K562 (cell line): Measurements from ENCODE around the gene SEC63. TPM values are rescaled to one million over a fixed set of nuclear protein-coding genes. Genes with fewer than 3 reads are reported as not detected.

Source experiments
- ATAC-seq: fragments of 200-7000 bp; cut with Tn5 transposase; 3 replicates; pipeline ENCODE4 v1.9.1; 2020; ENCODE audit warnings: moderate library complexity
- BruUV-seq: library from RNA; stranded (reverse); fragments of 400-500 nt; replicated peaks from 2 replicates; lab custom pipeline; 2021; lab: Mats Ljungman, UMichigan
- CTCF ChIA-PET: fragments of 300-600 bp; formaldehyde crosslinking; extraction: SDS; loops from one replicate; lab custom pipeline; 2021; ENCODE audit warnings: low intra/inter-chr PET ratio; lab: Yijun Ruan, JAX
- POLR2A ChIA-PET: fragments of 300-600, 350-650 bp; sonication (Branson Sonifier 250); formaldehyde crosslinking; extraction: SDS; loops from one replicate; lab custom pipeline; 2021; ENCODE audit warnings: antibody characterized with exemption, inconsistent platforms; lab: Yijun Ruan, JAX
- DNase-seq, 4 experiments: peaks; one replicate each; pipeline versions ENCODE4 v3.0.0 to v3.0.0-alpha.2; 2011 to 2018; ENCODE audit warnings: low spot score in 3 of 4, mixed read lengths in 3 of 4; ENCODE audit errors: extremely low read depth in 1 of 4
- FAIRE-seq: peaks from 2 replicates; lab custom pipeline; 2011; peaks lifted over from hg19 to GRCh38; lab: Jason Lieb, UNC
- H2AFZ ChIP-seq: 2 replicates; pipeline ENCODE4 v1.6.0; 2011; ENCODE audit warnings: low read depth, low read length, control low read depth, inconsistent platforms
- H3K27ac ChIP-seq: fragments of 200-600 bp; 3 replicates; pipeline ENCODE4 v1.8.0; 2011; ENCODE audit warnings: low read depth, mild to moderate bottlenecking, control low read depth, inconsistent platforms, low read length, moderate library complexity, mixed read lengths; ENCODE audit errors: extremely low read depth
- H3K27me3 ChIP-seq, 2 experiments: fragments of 300-600 bp in 1 of 2; 2 replicates in 1 of 2; 3 replicates in 1 of 2; pipeline versions ENCODE4 v1.6.0 to v1.8.0; 2011; ENCODE audit warnings: inconsistent platforms in 2 of 2, low read length in 2 of 2, mild to moderate bottlenecking in 1 of 2, mixed read lengths in 1 of 2, moderate library complexity in 1 of 2; ENCODE audit not compliant: control insufficient read depth in 2 of 2, insufficient read depth in 2 of 2
- H3K36me3 ChIP-seq: fragments of 300-600 bp; 3 replicates; pipeline ENCODE4 v1.8.0; 2011; ENCODE audit warnings: mild to moderate bottlenecking, low read length, inconsistent platforms; ENCODE audit not compliant: control insufficient read depth, insufficient read depth
- H3K4me1 ChIP-seq, 2 experiments: fragments of 200-600 bp in 1 of 2; replicated peaks in 1 of 2; 2 replicates in 1 of 2; 3 replicates in 1 of 2; pipeline versions ENCODE4 v1.5.1 to v1.8.0; 2011; ENCODE audit warnings: inconsistent platforms in 2 of 2, low read length in 2 of 2, mild to moderate bottlenecking in 1 of 2, mixed read lengths in 1 of 2, moderate library complexity in 1 of 2; ENCODE audit not compliant: control insufficient read depth in 2 of 2, insufficient read depth in 2 of 2
- H3K4me2 ChIP-seq: 2 replicates; pipeline ENCODE4 v1.6.1; 2011; ENCODE audit warnings: low read length, control low read depth, inconsistent platforms, mixed read lengths; ENCODE audit not compliant: insufficient read depth
- H3K4me3 ChIP-seq: fragments of 200-600 bp; sonication (generic), shearing (Covaris generic); 2 replicates; pipeline ENCODE4 v1.5.1; 2016; ENCODE audit warnings: control low read depth, inconsistent platforms
- H3K79me2 ChIP-seq: fragments of 200-600 bp; 3 replicates; pipeline ENCODE4 v1.8.0; 2011; ENCODE audit warnings: low read length, inconsistent platforms; ENCODE audit not compliant: control insufficient read depth, insufficient read depth
- H3K9ac ChIP-seq, 2 experiments: 2 replicates each; pipeline versions ENCODE4 v1.6.0 to v1.6.1; 2011; ENCODE audit warnings: low read depth in 2 of 2, low read length in 2 of 2, control low read depth in 1 of 2, inconsistent platforms in 1 of 2, mild to moderate bottlenecking in 1 of 2, mixed read lengths in 1 of 2; ENCODE audit not compliant: insufficient read depth in 1 of 2
- H3K9me1 ChIP-seq: one replicate; pipeline ENCODE4 v1.6.0; 2011; ENCODE audit warnings: inconsistent platforms, mild to moderate bottlenecking, low read length, moderate library complexity; ENCODE audit not compliant: control insufficient read depth, insufficient read depth
- H3K9me3 ChIP-seq: replicated peaks from 2 replicates; pipeline ENCODE4 v1.5.1; 2011; ENCODE audit warnings: low read depth, low read length, inconsistent platforms; ENCODE audit not compliant: control insufficient read depth, insufficient read depth
- H4K20me1 ChIP-seq: replicated peaks from 2 replicates; pipeline ENCODE4 v1.6.1; 2011; ENCODE audit warnings: low read length, inconsistent platforms, mixed read lengths; ENCODE audit not compliant: control insufficient read depth, insufficient read depth
- BACH1 ChIP-seq: fragments of 200-800 bp; sonication (Bioruptor generic); IDR thresholded peaks from 2 replicates; pipeline ENCODE4 v1.6.1; 2016; ENCODE audit warnings: missing genetic modification characterization, missing compliant biosample characterization
- MTA3 ChIP-seq: fragments of 450-650 bp; formaldehyde crosslinking; IDR thresholded peaks from 2 replicates; pipeline ENCODE4 v1.6.1; 2017; ENCODE audit warnings: mild to moderate bottlenecking, borderline replicate concordance
- NFE2L1 ChIP-seq: fragments of 450-650 bp; IDR thresholded peaks from 2 replicates; pipeline ENCODE4 v1.6.1; 2016; ENCODE audit warnings: missing genetic modification characterization, low read depth, mild to moderate bottlenecking, missing compliant biosample characterization, moderate library complexity, borderline replicate concordance
- REST ChIP-seq, 2 experiments: fragments of 450-650 bp; formaldehyde crosslinking in 1 of 2; IDR thresholded peaks; 2 replicates each; pipeline versions ENCODE4 v1.4.0 to v1.6.1; 2014 to 2020; ENCODE audit warnings: mild to moderate bottlenecking in 2 of 2, borderline replicate concordance in 1 of 2, low read depth in 1 of 2
- RNF2 ChIP-seq: sonication (generic); IDR thresholded peaks from 2 replicates; pipeline ENCODE4 v1.6.1; 2016
- ZNF431 ChIP-seq: sonication (generic); formaldehyde crosslinking; IDR thresholded peaks from 2 replicates; pipeline ENCODE4 v1.8.0; 2022; ENCODE audit warnings: mild to moderate bottlenecking, missing genetic modification reagents
- WGBS: fragments of 100-300 bp; shearing (Covaris generic); methylation state at CpG from one replicate; pipeline ENCODE4 v1.1.6; 2016; ENCODE audit warnings: low coverage, mixed read lengths; ENCODE audit not compliant: insufficient coverage; ENCODE audit errors: missing lambda C conversion rate; 5-methylcytosine and 5-hydroxymethylcytosine counted together
- in situ Hi-C: fragments of 300-500 bp; cut with MboI; formaldehyde crosslinking; loops from 4 replicates; pipeline ENCODE4 v1.15.0; 2018; ENCODE audit warnings: inconsistent platforms, mixed read lengths
- intact Hi-C: fragments of 100-400 bp; cut with micrococcal nuclease; formaldehyde crosslinking; loops from 2 replicates; pipeline ENCODE4 v1.14.2; 2022
- polyA plus RNA-seq, 8 experiments: library from polyadenylated mRNA; depleted of rRNA in 4 of 8; stranded (reverse) in 5 of 8; unstranded in 3 of 8; fragments of >200 nt; fragmentation: Nextera tagmentation in 2 of 8; fragmentation: Illumina TruSeq in 1 of 8; extraction: Ambion mirVana in 2 of 8; extraction: Trizol in 1 of 8; gene quantifications; 2 replicates each; pipeline versions ENCODE4 v1.2.1 to v1.2.3, GENCODE V29; 2011 to 2014; ENCODE audit warnings: inconsistent platforms in 1 of 8, missing spikeins in 1 of 8
- total RNA-seq, 7 experiments: library from RNA; depleted of rRNA in 6 of 7; stranded (reverse); fragments of >200 nt in 6 of 7; fragmentation: Illumina TruSeq in 2 of 7; extraction: Trizol in 2 of 7; gene quantifications; 2 replicates each; pipeline versions ENCODE4 v1.2.1 to v1.2.3, GENCODE V29; 2011 to 2021; ENCODE audit warnings: low replicate concordance in 1 of 7

Gene SEC63
- total and polyA plus RNA-seq, 9 of the 15 experiments (the other 6 are each of a cell fraction or from before 2014, with no cell fraction given) = 13.8 to 74.6 (median 28.4) TPM

- FAIRE-seq (no peak), ATAC-seq (no peak), DNase-seq (no peak)
- no peak overlapping the region for H3K4me3 ChIP-seq
- H3K4me1 ChIP-seq = no peaks in the 10 kb centered on the region; a peak in 2 of 5 replicates
- H2AFZ ChIP-seq = no peak overlapping the region
- no TSS peak for BruUV-seq
- in situ Hi-C loops (no loop called here), intact Hi-C loops (no loop called here)
- 11% methylated on average over 3 of the region's 3 CpGs for WGBS
- H3K9ac ChIP-seq = no peak overlapping the region
- no peaks in the 10 kb centered on the region; a peak in 1 of 5 replicates for H3K27me3 ChIP-seq
- ChIA-PET POLR2A (no interaction called here), CTCF (no interaction called here)
- H4K20me1 ChIP-seq = no peaks in the 10 kb centered on the region
- H3K9me3 ChIP-seq = peaks cover 7% of the 10 kb centered on the region
- no peak overlapping the region for H3K4me2 ChIP-seq
- H3K9me1 ChIP-seq = no peaks in the 10 kb centered on the region
- no peaks in the 10 kb centered on the region for H3K79me2 ChIP-seq
- no peak overlapping the region for H3K27ac ChIP-seq
- H3K36me3 ChIP-seq = no peaks in the 10 kb centered on the region
- TF ChIP-seq REST (IDR thresholded peaks at IDR 0.05; ENCODE audit: borderline replicate concordance) = no peak
- no peak for TF ChIP-seq REST (CRISPR knock-in tag; IDR thresholded peaks at IDR 0.05; ENCODE audit: low read depth)
- no peak for TF ChIP-seq MTA3
- TF ChIP-seq BACH1 (tag) = no peak
- TF ChIP-seq RNF2 = no peak
- TF ChIP-seq ZNF431 (CRISPR knock-in tag) = no peak
- no peak for TF ChIP-seq NFE2L1 (tag)
- TF ChIP-seq, all 486 proteins: peak for 0
Observed at GRCh38 chr6:108005961-108006360, 48.0 kb upstream of the SEC63 start.
